Neural cell (in vitro differentiated cells): ENCODE results near the gene TRIM29. TPM values are rescaled to one million over a fixed set of nuclear protein-coding genes. Genes with fewer than 3 reads are reported as not detected.

ENCODE experiments used
- H2AFZ ChIP-seq: fragments of 200-600, 300-800 bp; sonication (generic), shearing (Covaris generic); 2 replicates; pipeline ENCODE4 v1.6.0; 2014; ENCODE audit warnings: low read depth, mild to moderate bottlenecking, antibody characterized with exemption, low read length, moderate library complexity
- H3F3A ChIP-seq: fragments of 200-600 bp; shearing (Covaris generic); 2 replicates; pipeline ENCODE4 v1.6.1; 2016; ENCODE audit warnings: mild to moderate bottlenecking, moderate library complexity, mixed read lengths, antibody characterized with exemption, low read length; ENCODE audit not compliant: insufficient read depth, poor library complexity, severe bottlenecking
- H3K27ac ChIP-seq: fragments of 200-600, 300-800 bp; sonication (generic), shearing (Covaris generic); 2 replicates; pipeline ENCODE4 v1.5.1; 2014; ENCODE audit warnings: mild to moderate bottlenecking, low read length, moderate library complexity
- H3K27me3 ChIP-seq: fragments of 300-800, 200-600 bp; sonication (generic), shearing (Covaris generic); 2 replicates; pipeline ENCODE4 v1.6.0; 2014; ENCODE audit warnings: mild to moderate bottlenecking, low read depth, low read length, moderate library complexity; ENCODE audit not compliant: insufficient read depth
- H3K36me3 ChIP-seq: fragments of 300-800, 200-600 bp; sonication (generic), shearing (Covaris generic); 2 replicates; pipeline ENCODE4 v1.5.1; 2014; ENCODE audit warnings: mild to moderate bottlenecking, antibody characterized with exemption, low read length, moderate library complexity; ENCODE audit not compliant: insufficient read depth
- H3K4me2 ChIP-seq: fragments of 300-800, 200-600 bp; sonication (generic), shearing (Covaris generic); 2 replicates; pipeline ENCODE4 v1.6.0; 2014; ENCODE audit warnings: mild to moderate bottlenecking, low read length
- H3K4me3 ChIP-seq: fragments of 300-800, 200-600 bp; sonication (generic), shearing (Covaris generic); 2 replicates; pipeline ENCODE4 v1.5.1; 2014; ENCODE audit warnings: mild to moderate bottlenecking, low read length, moderate library complexity
- H3K79me2 ChIP-seq: fragments of 200-600 bp; shearing (Covaris generic); replicated peaks from 2 replicates; pipeline ENCODE4 v1.6.0; 2014; ENCODE audit warnings: mild to moderate bottlenecking, low read length, moderate library complexity; ENCODE audit not compliant: insufficient read depth
- H3K9ac ChIP-seq: fragments of 300-800, 200-600 bp; sonication (generic), shearing (Covaris generic); 2 replicates; pipeline ENCODE4 v1.6.1; 2016; ENCODE audit warnings: mild to moderate bottlenecking, low read length, mixed read lengths
- H3K9me2 ChIP-seq: fragments of 200-600 bp; shearing (Covaris generic); 2 replicates; pipeline ENCODE4 v1.6.1; 2016; ENCODE audit warnings: mild to moderate bottlenecking, low read length, mixed read lengths; ENCODE audit not compliant: insufficient read depth
- H3K9me3 ChIP-seq: fragments of 200-600, 300-800 bp; sonication (generic), shearing (Covaris generic); 2 replicates; pipeline ENCODE4 v1.6.1; 2016; ENCODE audit warnings: mild to moderate bottlenecking, mixed run types, low read length, moderate library complexity, mixed read lengths
- H4K20me1 ChIP-seq: fragments of 200-600 bp; shearing (Covaris generic); 2 replicates; pipeline ENCODE4 v1.6.1; 2016; ENCODE audit warnings: mild to moderate bottlenecking, mixed run types; ENCODE audit not compliant: insufficient read depth
- EP300 ChIP-seq: fragments of 450-650 bp; conservative IDR thresholded peaks from 2 replicates; pipeline ENCODE4 v1.6.1; 2014; ENCODE audit warnings: antibody characterized with exemption, mild to moderate bottlenecking, moderate library complexity; ENCODE audit not compliant: poor library complexity, severe bottlenecking
- EZH2 ChIP-seq: fragments of 200-600, 300-800 bp; shearing (Covaris generic), sonication (generic); IDR thresholded peaks from 2 replicates; pipeline ENCODE4 v1.6.1; 2014; ENCODE audit warnings: antibody characterized with exemption, low read length, borderline replicate concordance, mild to moderate bottlenecking; ENCODE audit not compliant: insufficient read depth, poor library complexity, severe bottlenecking
- MXI1 ChIP-seq: fragments of 450-650 bp; conservative IDR thresholded peaks from 2 replicates; pipeline ENCODE4 v1.6.1; 2014; ENCODE audit warnings: antibody characterized with exemption, mild to moderate bottlenecking; ENCODE audit not compliant: poor library complexity, severe bottlenecking
- POLR2AphosphoS5 ChIP-seq: IDR thresholded peaks from 2 replicates; pipeline ENCODE4 v1.6.1; 2012
- RAD21 ChIP-seq: fragments of 450-650 bp; conservative IDR thresholded peaks from 2 replicates; pipeline ENCODE4 v1.6.1; 2014; ENCODE audit warnings: antibody characterized with exemption, mild to moderate bottlenecking, moderate library complexity
- SMC3 ChIP-seq: fragments of 450-650 bp; conservative IDR thresholded peaks from 2 replicates; pipeline ENCODE4 v1.6.1; 2014; ENCODE audit warnings: antibody characterized with exemption, mild to moderate bottlenecking, moderate library complexity; ENCODE audit not compliant: poor library complexity
- TAF1 ChIP-seq: IDR thresholded peaks from 2 replicates; pipeline ENCODE4 v1.6.1; 2012; ENCODE audit warnings: low read depth
- polyA plus RNA-seq: library from polyadenylated mRNA; depleted of rRNA; stranded (reverse); fragments of >200 nt; gene quantifications from 2 replicates; pipeline ENCODE4 v1.2.3, GENCODE V29; 2014
- TF ChIP-seq, protein P1 (sequence below): IDR thresholded peaks from 2 replicates; pipeline ENCODE4 v1.6.1; 2012; ENCODE audit warnings: borderline replicate concordance
- TF ChIP-seq, protein P2 (sequence below): fragments of 450-650 bp; IDR thresholded peaks from 2 replicates; pipeline ENCODE4 v1.5.1; 2014; ENCODE audit warnings: antibody characterized with exemption, mild to moderate bottlenecking, moderate library complexity; ENCODE audit not compliant: poor library complexity, severe bottlenecking

Gene TRIM29
- polyA plus RNA-seq, 1 donor from 2014 or later = 0.82 TPM

DNA sequence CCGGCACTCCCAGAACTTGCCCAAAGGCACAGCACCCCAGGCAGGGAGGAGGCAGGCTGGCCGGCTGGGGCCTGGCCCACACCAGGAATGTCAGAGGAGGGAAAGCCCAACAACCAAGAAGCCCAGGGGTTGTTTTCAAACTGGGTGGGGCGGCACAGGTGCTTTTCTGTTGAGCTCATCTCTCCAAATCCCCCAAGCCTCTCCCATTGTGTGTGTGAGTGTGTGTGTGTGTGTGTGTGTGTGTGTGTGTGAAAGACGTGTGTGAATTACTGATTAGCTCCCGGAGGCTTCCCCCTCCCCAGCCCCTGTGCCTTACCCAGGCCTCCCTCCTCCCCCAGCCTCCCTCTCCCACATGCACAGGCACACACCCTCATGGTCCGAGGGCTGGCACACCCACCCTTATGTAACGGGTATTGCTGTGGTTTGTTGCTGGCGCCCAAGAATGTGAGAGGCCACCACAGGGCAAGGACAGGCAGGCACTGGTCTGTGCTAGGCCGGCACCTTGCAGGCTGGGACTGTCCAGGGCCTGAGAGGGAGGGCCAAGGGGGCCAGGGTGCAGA, 15.9 kb downstream of the TRIM29 start:
- H3F3A ChIP-seq = peaks cover 4% of the 10 kb centered on the region
- H4K20me1 ChIP-seq = no peaks in the 10 kb centered on the region
- H3K27ac ChIP-seq = peak overlapping the region; percentile 92
- no peak overlapping the region for H3K4me2 ChIP-seq
- no peaks in the 10 kb centered on the region for H3K9me2 ChIP-seq
- peak overlapping the region; percentile 31 for H3K9ac ChIP-seq
- no peak overlapping the region for H3K4me3 ChIP-seq
- H3K79me2 ChIP-seq = no peaks in the 10 kb centered on the region
- H2AFZ ChIP-seq = no peak overlapping the region
- no peaks in the 10 kb centered on the region for H3K9me3 ChIP-seq
- TF ChIP-seq EP300 = no peak
- TF ChIP-seq, protein P1, sequence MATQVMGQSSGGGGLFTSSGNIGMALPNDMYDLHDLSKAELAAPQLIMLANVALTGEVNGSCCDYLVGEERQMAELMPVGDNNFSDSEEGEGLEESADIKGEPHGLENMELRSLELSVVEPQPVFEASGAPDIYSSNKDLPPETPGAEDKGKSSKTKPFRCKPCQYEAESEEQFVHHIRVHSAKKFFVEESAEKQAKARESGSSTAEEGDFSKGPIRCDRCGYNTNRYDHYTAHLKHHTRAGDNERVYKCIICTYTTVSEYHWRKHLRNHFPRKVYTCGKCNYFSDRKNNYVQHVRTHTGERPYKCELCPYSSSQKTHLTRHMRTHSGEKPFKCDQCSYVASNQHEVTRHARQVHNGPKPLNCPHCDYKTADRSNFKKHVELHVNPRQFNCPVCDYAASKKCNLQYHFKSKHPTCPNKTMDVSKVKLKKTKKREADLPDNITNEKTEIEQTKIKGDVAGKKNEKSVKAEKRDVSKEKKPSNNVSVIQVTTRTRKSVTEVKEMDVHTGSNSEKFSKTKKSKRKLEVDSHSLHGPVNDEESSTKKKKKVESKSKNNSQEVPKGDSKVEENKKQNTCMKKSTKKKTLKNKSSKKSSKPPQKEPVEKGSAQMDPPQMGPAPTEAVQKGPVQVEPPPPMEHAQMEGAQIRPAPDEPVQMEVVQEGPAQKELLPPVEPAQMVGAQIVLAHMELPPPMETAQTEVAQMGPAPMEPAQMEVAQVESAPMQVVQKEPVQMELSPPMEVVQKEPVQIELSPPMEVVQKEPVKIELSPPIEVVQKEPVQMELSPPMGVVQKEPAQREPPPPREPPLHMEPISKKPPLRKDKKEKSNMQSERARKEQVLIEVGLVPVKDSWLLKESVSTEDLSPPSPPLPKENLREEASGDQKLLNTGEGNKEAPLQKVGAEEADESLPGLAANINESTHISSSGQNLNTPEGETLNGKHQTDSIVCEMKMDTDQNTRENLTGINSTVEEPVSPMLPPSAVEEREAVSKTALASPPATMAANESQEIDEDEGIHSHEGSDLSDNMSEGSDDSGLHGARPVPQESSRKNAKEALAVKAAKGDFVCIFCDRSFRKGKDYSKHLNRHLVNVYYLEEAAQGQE = no peak
- no peak for TF ChIP-seq TAF1
- TF ChIP-seq EZH2 = no peak
- TF ChIP-seq SMC3 = no peak
- H3K36me3 ChIP-seq = no peaks in the 10 kb centered on the region
- H3K27me3 ChIP-seq = no peaks in the 10 kb centered on the region

DNA sequence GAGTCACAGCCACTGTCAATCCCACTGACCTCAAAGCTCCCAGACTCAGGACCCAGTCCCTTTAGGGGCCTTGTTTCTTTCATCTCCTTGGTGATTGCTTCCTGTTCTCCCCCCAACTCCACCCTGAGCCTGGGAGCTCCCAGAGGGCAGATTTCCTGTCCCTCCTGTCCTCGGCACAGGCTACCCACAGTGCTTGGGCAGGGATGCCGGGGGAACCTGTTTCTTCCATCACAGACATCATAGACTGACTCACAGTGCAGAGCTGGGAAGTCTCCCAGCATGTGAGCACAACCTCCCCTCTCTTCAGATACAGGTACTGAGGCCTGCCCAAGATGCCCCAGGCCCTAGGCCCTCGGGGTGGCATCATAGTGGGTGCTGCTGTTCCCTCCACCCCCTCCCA, 16.6 kb downstream of the TRIM29 start:
- Histone ChIP-seq H4K20me1 (no peaks in the 10 kb centered on the region), H2AFZ (no peak overlapping the region), H3K9ac (peak overlapping the region; percentile 31), H3K9me2 (no peaks in the 10 kb centered on the region), H3F3A (peaks cover 4% of the 10 kb centered on the region), H3K79me2 (no peaks in the 10 kb centered on the region), H3K4me3 (no peak overlapping the region), H3K27ac (no peak overlapping the region), H3K27me3 (no peaks in the 10 kb centered on the region), H3K9me3 (no peaks in the 10 kb centered on the region), H3K4me2 (no peak overlapping the region), H3K36me3 (no peaks in the 10 kb centered on the region)
- TF ChIP-seq, protein P2, sequence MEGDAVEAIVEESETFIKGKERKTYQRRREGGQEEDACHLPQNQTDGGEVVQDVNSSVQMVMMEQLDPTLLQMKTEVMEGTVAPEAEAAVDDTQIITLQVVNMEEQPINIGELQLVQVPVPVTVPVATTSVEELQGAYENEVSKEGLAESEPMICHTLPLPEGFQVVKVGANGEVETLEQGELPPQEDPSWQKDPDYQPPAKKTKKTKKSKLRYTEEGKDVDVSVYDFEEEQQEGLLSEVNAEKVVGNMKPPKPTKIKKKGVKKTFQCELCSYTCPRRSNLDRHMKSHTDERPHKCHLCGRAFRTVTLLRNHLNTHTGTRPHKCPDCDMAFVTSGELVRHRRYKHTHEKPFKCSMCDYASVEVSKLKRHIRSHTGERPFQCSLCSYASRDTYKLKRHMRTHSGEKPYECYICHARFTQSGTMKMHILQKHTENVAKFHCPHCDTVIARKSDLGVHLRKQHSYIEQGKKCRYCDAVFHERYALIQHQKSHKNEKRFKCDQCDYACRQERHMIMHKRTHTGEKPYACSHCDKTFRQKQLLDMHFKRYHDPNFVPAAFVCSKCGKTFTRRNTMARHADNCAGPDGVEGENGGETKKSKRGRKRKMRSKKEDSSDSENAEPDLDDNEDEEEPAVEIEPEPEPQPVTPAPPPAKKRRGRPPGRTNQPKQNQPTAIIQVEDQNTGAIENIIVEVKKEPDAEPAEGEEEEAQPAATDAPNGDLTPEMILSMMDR = no peak
- TF ChIP-seq RAD21 (no peak), TAF1 (no peak), POLR2AphosphoS5 (no peak), EZH2 (no peak), EP300 (no peak), MXI1 (no peak), SMC3 (no peak)
- TF ChIP-seq, protein P1 = no peak
